Endothelial cell of umbilical vein (primary cell): ENCODE data around the gene TOP1. TPM values are rescaled to one million over a fixed set of nuclear protein-coding genes. Genes with fewer than 3 reads are reported as not detected.

ENCODE experiments used
- BruUV-seq: library from RNA; stranded (reverse); fragments of 400-500 nt; replicated peaks from 2 replicates; lab custom pipeline; 2021; lab: Mats Ljungman, UMichigan
- CTCF ChIA-PET: fragments of 300-600, 350-600 bp; sonication (Branson Sonifier 250); formaldehyde crosslinking; loops from one replicate; lab custom pipeline; 2021; ENCODE audit warnings: antibody characterized with exemption, inconsistent platforms; lab: Charles Lee
- POLR2A ChIA-PET: fragments of 300-600, 350-600 bp; sonication (Branson Sonifier 250); formaldehyde crosslinking; loops from one replicate; lab custom pipeline; 2021; ENCODE audit warnings: antibody characterized with exemption, inconsistent platforms; lab: Charles Lee
- DNase-seq: peaks from one replicate; pipeline ENCODE4 v3.0.0-alpha.2; 2011; ENCODE audit warnings: low read depth, low spot score
- FAIRE-seq: peaks from 2 replicates; lab custom pipeline; 2011; peaks lifted over from hg19 to GRCh38; lab: Jason Lieb, UNC
- H2AFZ ChIP-seq: 2 replicates; pipeline ENCODE4 v1.6.0; 2012; ENCODE audit warnings: low read depth, low read length, control low read depth, inconsistent platforms
- H3K27ac ChIP-seq: 2 replicates; pipeline ENCODE4 v1.5.1; 2011; ENCODE audit warnings: low read depth, mild to moderate bottlenecking, control low read depth, low read length, moderate library complexity; ENCODE audit not compliant: insufficient read depth
- H3K27me3 ChIP-seq, 2 experiments: 2 replicates each; pipeline versions ENCODE4 v1.6.0 to v1.6.1; 2011; ENCODE audit warnings: low read length in 2 of 2, mixed read lengths in 1 of 2; ENCODE audit not compliant: control insufficient read depth in 2 of 2, insufficient read depth in 2 of 2
- H3K36me3 ChIP-seq, 2 experiments: 2 replicates in 1 of 2; 3 replicates in 1 of 2; pipeline ENCODE4 v1.5.1; 2011; ENCODE audit warnings: low read length in 2 of 2, mild to moderate bottlenecking in 1 of 2, moderate library complexity in 1 of 2; ENCODE audit not compliant: control insufficient read depth in 2 of 2, insufficient read depth in 2 of 2; ENCODE audit errors: extremely low read depth in 1 of 2
- H3K4me1 ChIP-seq: 3 replicates; pipeline ENCODE4 v1.5.1; 2011; ENCODE audit warnings: mild to moderate bottlenecking, low read length; ENCODE audit not compliant: control insufficient read depth, insufficient read depth; ENCODE audit errors: extremely low read depth
- H3K4me2 ChIP-seq: 2 replicates; pipeline ENCODE4 v1.6.1; 2011; ENCODE audit warnings: low read length, control low read depth, mixed read lengths; ENCODE audit not compliant: insufficient read depth
- H3K4me3 ChIP-seq, 3 experiments: fragments of 200-600 bp in 1 of 3; sonication (generic), shearing (Covaris generic) in 1 of 3; replicated peaks in 1 of 3; 2 replicates each; pipeline ENCODE4 v1.5.1; 2011 to 2016; ENCODE audit warnings: control low read depth in 3 of 3, low read length in 3 of 3, mild to moderate bottlenecking in 2 of 3, inconsistent platforms in 1 of 3, low read depth in 1 of 3, moderate library complexity in 1 of 3; ENCODE audit not compliant: insufficient read depth in 1 of 3
- H3K79me2 ChIP-seq: 2 replicates; pipeline ENCODE4 v1.6.0; 2012; ENCODE audit warnings: low read length, inconsistent platforms; ENCODE audit not compliant: control insufficient read depth, insufficient read depth
- H3K9ac ChIP-seq: replicated peaks from 2 replicates; pipeline ENCODE3; 2011; ENCODE audit warnings: low read length, control low read depth; ENCODE audit not compliant: insufficient read depth; ENCODE audit errors: extremely low read depth
- H3K9me1 ChIP-seq: replicated peaks from 3 replicates; pipeline ENCODE4 v1.6.0; 2011; ENCODE audit warnings: mild to moderate bottlenecking, low read length; ENCODE audit not compliant: control insufficient read depth, insufficient read depth; ENCODE audit errors: extremely low read depth
- H3K9me3 ChIP-seq: replicated peaks from 2 replicates; pipeline ENCODE4 v1.5.1; 2012; ENCODE audit warnings: low read length, inconsistent platforms; ENCODE audit not compliant: control insufficient read depth, insufficient read depth
- H4K20me1 ChIP-seq: replicated peaks from 2 replicates; pipeline ENCODE3; 2011; ENCODE audit warnings: mild to moderate bottlenecking, low read length; ENCODE audit not compliant: control insufficient read depth, insufficient read depth; ENCODE audit errors: extremely low read depth
- EZH2 ChIP-seq: IDR thresholded peaks from 2 replicates; pipeline ENCODE4 v1.6.1; 2012; ENCODE audit warnings: borderline replicate concordance, low read depth, mild to moderate bottlenecking, moderate library complexity, low read length, inconsistent platforms; ENCODE audit not compliant: severe bottlenecking
- FOS ChIP-seq: IDR thresholded peaks from 2 replicates; pipeline ENCODE4 v1.6.1; 2011; ENCODE audit warnings: mild to moderate bottlenecking, low read length, moderate library complexity, borderline replicate concordance; ENCODE audit not compliant: insufficient read depth
- GATA2 ChIP-seq: IDR thresholded peaks from 2 replicates; pipeline ENCODE4 v1.7.0; 2011; ENCODE audit warnings: low read depth, mild to moderate bottlenecking, moderate library complexity, mixed read lengths, low read length; ENCODE audit not compliant: insufficient read length, insufficient read depth
- MYC ChIP-seq: IDR thresholded peaks from one replicate; pipeline ENCODE4 v1.6.1; 2011; ENCODE audit warnings: mild to moderate bottlenecking, low read depth, low read length
- POLR2AphosphoS5 ChIP-seq: IDR thresholded peaks from 2 replicates; pipeline ENCODE4 v1.6.1; 2012; ENCODE audit warnings: low read depth, mild to moderate bottlenecking, control low read depth, low read length, moderate library complexity; ENCODE audit not compliant: insufficient read depth
- dilution Hi-C: fragments of 300-500 bp; cut with MboI; formaldehyde crosslinking; loops from one replicate; pipeline ENCODE4 v1.15.0; 2019; ENCODE audit warnings: low sequenced_read_pairs; ENCODE audit not compliant: extremely low pct_ligation_motif_present
- intact Hi-C: fragments of 100-400 bp; cut with micrococcal nuclease; formaldehyde crosslinking; loops from one replicate; pipeline ENCODE4 v1.10.0; 2022
- polyA plus RNA-seq, 4 experiments: library from polyadenylated mRNA; depleted of rRNA in 3 of 4; stranded (reverse) in 3 of 4; unstranded in 1 of 4; fragments of >200 nt; gene quantifications; 2 replicates each; pipeline versions ENCODE4 v1.2.1 to v1.2.3, GENCODE V29; 2011 to 2012; ENCODE audit warnings: missing spikeins in 1 of 4
- total RNA-seq: library from RNA; stranded (reverse); gene quantifications from 2 replicates; pipeline ENCODE4 v1.2.3, GENCODE V29; 2021

The TOP1 gene
- total and polyA plus RNA-seq, 2 donors (not counting 3 experiments of a cell fraction or from before 2014, with no cell fraction given) = 7.0 to 77.4 TPM

- no peak for FAIRE-seq
- H3K36me3 ChIP-seq = no peaks in the 10 kb centered on the region
- peaks cover 40% of the 10 kb centered on the region for H3K4me1 ChIP-seq
- no peak overlapping the region for H3K27ac ChIP-seq
- H3K4me3 ChIP-seq = peak overlapping the region in 1 of 3 experiments; percentile 19
- H3K79me2 ChIP-seq = peaks cover 86% of the 10 kb centered on the region
- H3K27me3 ChIP-seq = no peaks in the 10 kb centered on the region
- H2AFZ ChIP-seq = no peak overlapping the region
- intact Hi-C loops = no loop called here
- CTCF ChIA-PET = interaction anchor here (0.6 to 9.0 kb wide), 12 partner anchors 10 to 69 kb away, joined by 3 to 87 read pairs (median 4); no protein-coding TSS in a partner anchor
- dilution Hi-C loops = no loop called here
- DNase-seq = no peak
- TF ChIP-seq EZH2 (no peak), FOS (peak; percentile 51)
- peak overlapping the region; percentile 100 for H3K4me2 ChIP-seq
- POLR2A ChIA-PET = interaction anchor here (1.1 to 2.5 kb wide), 2 partner anchors 41 to 44 kb away, joined by 3 to 12 read pairs; no protein-coding TSS in a partner anchor
- H3K9me3 ChIP-seq = no peaks in the 10 kb centered on the region
- BruUV-seq = no TSS peak
- H4K20me1 ChIP-seq = peaks cover 30% of the 10 kb centered on the region
- H3K9me1 ChIP-seq = no peaks in the 10 kb centered on the region
- no peak overlapping the region for H3K9ac ChIP-seq
These were observed 3.6 kb downstream of the TOP1 start for GRCh38 chr20:41032271-41032670.

DNA sequence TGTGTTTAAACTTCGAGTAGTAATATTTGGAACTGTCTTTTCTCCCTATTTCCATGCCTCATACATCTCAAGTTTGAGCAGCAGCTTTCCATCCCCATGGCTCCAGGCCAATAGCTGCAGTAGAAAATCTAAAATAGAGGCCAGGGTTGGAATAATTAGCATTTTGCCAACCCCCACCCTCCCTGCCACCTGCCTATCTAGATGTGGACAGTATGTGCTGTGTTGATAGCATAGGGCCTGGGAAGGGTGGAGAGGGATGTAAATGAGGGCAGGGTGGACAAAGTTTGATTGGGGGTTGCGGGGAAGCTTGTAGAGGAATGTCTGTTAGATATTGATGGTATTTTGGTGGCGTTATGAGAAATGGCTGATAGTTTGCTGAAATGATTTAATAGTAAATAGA, 5.6 kb downstream of the TOP1 start:
- no peak overlapping the region for H3K4me2 ChIP-seq
- dilution Hi-C loops = no loop called here

More for the DNA sequence above, 5.6 kb downstream of the TOP1 start:
- ChIA-PET POLR2A (interaction anchor here (0.6 kb wide), 1 partner anchor 64 kb away, joined by 5 read pairs; no protein-coding TSS in a partner anchor), CTCF (interaction anchor here (1.4 to 9.0 kb wide), 2 partner anchors 15 to 44 kb away, joined by 4 to 87 read pairs; no protein-coding TSS in a partner anchor)
- Histone ChIP-seq H3K79me2 (peaks cover 100% of the 10 kb centered on the region), H3K27me3 (no peaks in the 10 kb centered on the region), H3K4me1 (peaks cover 33% of the 10 kb centered on the region), H3K9ac (no peak overlapping the region), H3K9me3 (no peaks in the 10 kb centered on the region), H3K36me3 (no peaks in the 10 kb centered on the region), H3K4me3 (no peak overlapping the region), H2AFZ (no peak overlapping the region), H3K27ac (no peak overlapping the region), H4K20me1 (peaks cover 30% of the 10 kb centered on the region), H3K9me1 (no peaks in the 10 kb centered on the region)
- no peak for FAIRE-seq
- intact Hi-C loops = no loop called here
- no peak for DNase-seq
- no peak for TF ChIP-seq GATA2
- TF ChIP-seq POLR2AphosphoS5 = no peak
- TF ChIP-seq MYC = no peak
- no peak for TF ChIP-seq EZH2
- no TSS peak for BruUV-seq
